SK-N-DZ (cell line): ENCODE results near the gene UACA.

Experiments
- DNase-seq: peaks from one replicate; pipeline ENCODE4 v3.0.0-alpha.2; 2015; ENCODE audit warnings: low spot score

Gene UACA

GRCh38 chr15:70714565-70714964, 48.8 kb downstream of the UACA start:
- no peak for DNase-seq

- no peak for DNase-seq
These were observed 49.3 kb downstream of the UACA start for GRCh38 chr15:70714015-70714414.

GRCh38 chr15:70712271-70712670, 51.1 kb downstream of the UACA start:
- DNase-seq: no peak

- no peak for DNase-seq
These were observed 52.6 kb downstream of the UACA start for GRCh38 chr15:70710714-70711113.

GRCh38 chr15:70708839-70709238, 54.5 kb downstream of the UACA start:
- no peak for DNase-seq

GRCh38 chr15:70707686-70708300, 55.6 kb downstream of the UACA start:
- no peak for DNase-seq

- no peak for DNase-seq
These were observed 58.6 kb downstream of the UACA start for GRCh38 chr15:70704731-70705130.

- DNase-seq: no peak
These were observed 59.2 kb downstream of the UACA start for GRCh38 chr15:70704166-70704565.

GRCh38 chr15:70703096-70703878, 60.1 kb downstream of the UACA start:
- DNase-seq: no peak

GRCh38 chr15:70702584-70702983, 60.8 kb downstream of the UACA start:
- DNase-seq: no peak

- no peak for DNase-seq
These were observed 61.3 kb downstream of the UACA start for GRCh38 chr15:70701891-70702568.

- no peak for DNase-seq
These were observed 62.2 kb downstream of the UACA start for GRCh38 chr15:70701171-70701570.

- no peak for DNase-seq
These were observed 63.5 kb downstream of the UACA start for GRCh38 chr15:70699890-70700289.

GRCh38 chr15:70698836-70699390, 64.4 kb downstream of the UACA start:
- DNase-seq: no peak

- no peak for DNase-seq
These were observed 64.9 kb downstream of the UACA start for GRCh38 chr15:70698426-70698825.

- DNase-seq: no peak
These were observed 72.7 kb downstream of the UACA start for GRCh38 chr15:70690491-70691276.

- no peak for DNase-seq
These were observed 73.3 kb downstream of the UACA start for GRCh38 chr15:70690021-70690420.

GRCh38 chr15:70687482-70687881, 75.9 kb downstream of the UACA start:
- DNase-seq: no peak

GRCh38 chr15:70680817-70681216, 82.5 kb downstream of the UACA start:
- no peak for DNase-seq

- no peak for DNase-seq
These were observed 83.5 kb downstream of the UACA start for GRCh38 chr15:70679919-70680231.

GRCh38 chr15:70672081-70672480, 91.3 kb downstream of the UACA start:
- DNase-seq: no peak

GRCh38 chr15:70670680-70671079, 92.7 kb downstream of the UACA start:
- DNase-seq: no peak
